Right lobe of liver (tissue), 6 donors: ENCODE data around the gene UBXN6. TPM values are rescaled to one million over a fixed set of nuclear protein-coding genes. Genes with fewer than 3 reads are reported as not detected.

Experiments used
- ATAC-seq, 4 donors: fragments of 200-7000 bp; cut with Tn5 transposase; one replicate each; pipeline ENCODE4 v1.9.1; 2020; ENCODE audit warnings: mild to moderate bottlenecking in 4 of 4, moderate library complexity in 4 of 4
- DNase-seq, 3 donors: peaks; one replicate each; pipeline ENCODE4 v3.0.0-alpha.2; 2020
- H3K27ac ChIP-seq, 3 donors: fragments of 200-600 bp; one replicate each; pipeline ENCODE4 v1.8.0; 2022
- H3K27me3 ChIP-seq, 2 donors: fragments of 200-600 bp; one replicate each; pipeline ENCODE4 v1.8.0; 2022
- H3K36me3 ChIP-seq, 4 donors: fragments of 200-600 bp; sonication (generic) in 1 of 4; one replicate each; pipeline versions ENCODE4 v1.5.1 to v1.8.0; 2017 to 2022; ENCODE audit warnings: control low read depth in 1 of 4
- H3K4me1 ChIP-seq, 4 donors: fragments of 200-600 bp; sonication (generic) in 1 of 4; one replicate each; pipeline versions ENCODE4 v1.5.1 to v1.8.0; 2017 to 2022; ENCODE audit warnings: control low read depth in 1 of 4
- H3K4me3 ChIP-seq, 3 donors: fragments of 200-600 bp; one replicate each; pipeline ENCODE4 v1.8.0; 2022
- H3K9me3 ChIP-seq, 4 donors: fragments of 200-600 bp; sonication (generic) in 1 of 4; one replicate each; pipeline versions ENCODE4 v1.5.1 to v1.8.0; 2017 to 2022; ENCODE audit warnings: control low read depth in 1 of 4
- CTCF ChIP-seq, 4 donors: fragments of 200-600 bp in 3 of 4; fragments of 450-650 bp in 1 of 4; IDR thresholded peaks; one replicate each; pipeline versions ENCODE4 v1.5.1 to v1.8.0; 2016 to 2022; ENCODE audit warnings: antibody characterized with exemption in 4 of 4, mild to moderate bottlenecking in 2 of 4
- POLR2A ChIP-seq: fragments of 450-650 bp; IDR thresholded peaks from one replicate; pipeline ENCODE4 v1.6.1; 2017; ENCODE audit warnings: antibody characterized with exemption, mild to moderate bottlenecking
- WGBS: methylation state at CpG from one replicate; pipeline ENCODE4 v1.1.6; 2018; ENCODE audit warnings: low coverage, low lambda C conversion rate; ENCODE audit not compliant: insufficient coverage; ENCODE audit errors: missing lambda C conversion rate; 5-methylcytosine and 5-hydroxymethylcytosine counted together
- intact Hi-C, 2 donors: fragments of 100-400 bp; cut with DNase I; formaldehyde crosslinking; loops; one replicate each; pipeline versions ENCODE4 v1.11.2 to v1.14.1; 2022
- total RNA-seq, 6 experiments: library from RNA; depleted of rRNA in 2 of 6; stranded (reverse); fragments of >200 nt in 2 of 6; fragmentation: NEBNext Ultra II Directional in 3 of 6; extraction: Animal tissue kit (Norgen Biotek cat#: 25700) in 3 of 6; gene quantifications; one replicate each; pipeline versions ENCODE4 v1.1.0 to v1.2.4, GENCODE V29; 2016 to 2023
- donor health status: DM: no; HTN: yes; CAD: no.
- donor health status: DM: no; HTN: no; CAD: no.
- donor health status: DM: no; HTN: no; CAD: no.
- donor health status: DM: no; HTN: yes; CAD: no.
- donor health status: DM: no; HTN: yes; CAD: no.

The UBXN6 gene
- total RNA-seq, 6 experiments from 2014 or later, result 47.2 to 79.1 (median 58.8) TPM

GRCh38 chr19:4441994-4442818 lies 15.4 kb downstream of the UBXN6 start:
- WGBS, result 75% methylated on average over 9 of the region's 22 CpGs
- DNase-seq (no peak), ATAC-seq (peak in 1 of 4 donors; percentile 8)
- H3K4me1 ChIP-seq, result no peaks in the 10 kb centered on the region
- H3K27me3 ChIP-seq, result no peaks in the 10 kb centered on the region
- intact Hi-C loops, result no loop called here
- H3K36me3 ChIP-seq, result peaks cover 9 to 27% (median 20%) of the 10 kb centered on the region in 4 donors
- H3K9me3 ChIP-seq, result no peaks in the 10 kb centered on the region
- TF ChIP-seq POLR2A (no peak), CTCF (IDR thresholded peaks at IDR 0.05) (no peak)
- H3K4me3 ChIP-seq, result no peak overlapping the region
- H3K27ac ChIP-seq, result no peak overlapping the region

GRCh38 chr19:4439243-4439642 lies 18.4 kb downstream of the UBXN6 start:
- WGBS, result 92% methylated on average over 11 of the region's 12 CpGs
- Histone ChIP-seq H3K36me3 (no peaks in the 10 kb centered on the region), H3K27me3 (no peaks in the 10 kb centered on the region), H3K4me1 (no peaks in the 10 kb centered on the region), H3K9me3 (no peaks in the 10 kb centered on the region), H3K4me3 (no peak overlapping the region), H3K27ac (no peak overlapping the region)
- TF ChIP-seq POLR2A, result no peak
- no peak for TF ChIP-seq CTCF (IDR thresholded peaks at IDR 0.05)
- ATAC-seq, result no peak
- no peak for DNase-seq
- intact Hi-C loops, result no loop called here

- no peak for TF ChIP-seq POLR2A
- TF ChIP-seq CTCF (IDR thresholded peaks at IDR 0.05), result no peak
- Histone ChIP-seq H3K36me3 (no peaks in the 10 kb centered on the region), H3K4me1 (no peaks in the 10 kb centered on the region), H3K9me3 (no peaks in the 10 kb centered on the region), H3K4me3 (no peak overlapping the region), H3K27me3 (no peaks in the 10 kb centered on the region), H3K27ac (no peak overlapping the region)
- intact Hi-C loops, result no loop called here
- no peak for DNase-seq
- no peak for ATAC-seq
- no CpG with 5 or more reads among the region's 10 CpGs for WGBS
Observed at GRCh38 chr19:4437103-4437502, 20.5 kb downstream of the UBXN6 start.

GRCh38 chr19:4436231-4436630 lies 21.4 kb downstream of the UBXN6 start:
- H3K9me3 ChIP-seq, result no peaks in the 10 kb centered on the region
- H3K4me3 ChIP-seq, result no peak overlapping the region
- no peaks in the 10 kb centered on the region for H3K4me1 ChIP-seq
- no peaks in the 10 kb centered on the region for H3K36me3 ChIP-seq
- no peak overlapping the region for H3K27ac ChIP-seq
- no peak for TF ChIP-seq CTCF (IDR thresholded peaks at IDR 0.05)
- TF ChIP-seq POLR2A, result no peak
- WGBS, result no CpG with 5 or more reads among the region's 7 CpGs
- no peaks in the 10 kb centered on the region for H3K27me3 ChIP-seq
- intact Hi-C loops, result no loop called here
- ATAC-seq (no peak), DNase-seq (no peak)
